Esophagus muscularis mucosa (tissue), 4 donors: ENCODE measurements around the gene HOXA4. TPM values are rescaled to one million over a fixed set of nuclear protein-coding genes. Genes with fewer than 3 reads are reported as not detected.

Experiments
- DNase-seq: peaks from one replicate; pipeline ENCODE4 v3.0.0-alpha.2; 2017; ENCODE audit errors: extremely low spot score
- H3K27ac ChIP-seq, 4 donors: fragments of 200-600 bp; sonication (generic); replicated peaks in 1 of 4; 1 replicate in 3 of 4; 2 replicates in 1 of 4; pipeline ENCODE4 v1.5.1; 2016 to 2019; ENCODE audit warnings: mild to moderate bottlenecking in 1 of 4
- H3K27me3 ChIP-seq, 4 donors: fragments of 200-600 bp; sonication (generic); one replicate each; pipeline versions ENCODE4 v1.5.1 to v1.6.0; 2016 to 2019
- H3K36me3 ChIP-seq, 4 donors: fragments of 200-600 bp; sonication (generic); one replicate each; pipeline ENCODE4 v1.5.1; 2016 to 2019
- H3K4me1 ChIP-seq, 4 donors: fragments of 200-600 bp; sonication (generic); one replicate each; pipeline ENCODE4 v1.5.1; 2016 to 2019
- H3K4me3 ChIP-seq, 4 donors: fragments of 200-600 bp; sonication (generic); 1 replicate in 2 of 4; 2 replicates in 2 of 4; pipeline ENCODE4 v1.5.1; 2016 to 2019; ENCODE audit warnings: mild to moderate bottlenecking in 4 of 4, moderate library complexity in 1 of 4
- H3K9me3 ChIP-seq, 4 donors: fragments of 200-600 bp; sonication (generic); 1 replicate in 3 of 4; 2 replicates in 1 of 4; pipeline ENCODE4 v1.5.1; 2016 to 2019
- CTCF ChIP-seq, 3 experiments: fragments of 200-600 bp in 2 of 3; fragments of 450-650 bp in 1 of 3; sonication (generic) in 2 of 3; IDR thresholded peaks; one replicate each; pipeline ENCODE4 v1.5.1; 2017 to 2019; ENCODE audit warnings: antibody characterized with exemption in 3 of 3, mild to moderate bottlenecking in 2 of 3, moderate library complexity in 1 of 3
- EP300 ChIP-seq: sonication (generic); formaldehyde crosslinking; IDR thresholded peaks from one replicate; pipeline ENCODE4 v1.6.1; 2017; ENCODE audit warnings: antibody characterized with exemption
- POLR2A ChIP-seq: fragments of 450-650 bp; IDR thresholded peaks from one replicate; pipeline ENCODE4 v1.6.1; 2017; ENCODE audit warnings: antibody characterized with exemption, moderate library complexity, mild to moderate bottlenecking, low read depth
- POLR2AphosphoS5 ChIP-seq, 2 donors: sonication (generic); formaldehyde crosslinking; IDR thresholded peaks; one replicate each; pipeline ENCODE4 v1.6.1; 2017; ENCODE audit warnings: antibody characterized with exemption in 2 of 2
- WGBS: methylation state at CpG from one replicate; pipeline ENCODE4 v1.1.5; 2018; 5-methylcytosine and 5-hydroxymethylcytosine counted together
- intact Hi-C: fragments of 100-400 bp; cut with DNase I; formaldehyde crosslinking; loops from one replicate; pipeline ENCODE4 v1.15.1; 2023
- total RNA-seq, 4 donors: library from RNA; depleted of rRNA; stranded (reverse); fragments of >200 nt; gene quantifications; one replicate each; pipeline versions ENCODE4 v1.1.0 to v1.2.1, GENCODE V29; 2016

HOXA4 gene
- total RNA-seq, 4 donors from 2014 or later = 12.5 to 26.8 (median 18.1) TPM

DNA sequence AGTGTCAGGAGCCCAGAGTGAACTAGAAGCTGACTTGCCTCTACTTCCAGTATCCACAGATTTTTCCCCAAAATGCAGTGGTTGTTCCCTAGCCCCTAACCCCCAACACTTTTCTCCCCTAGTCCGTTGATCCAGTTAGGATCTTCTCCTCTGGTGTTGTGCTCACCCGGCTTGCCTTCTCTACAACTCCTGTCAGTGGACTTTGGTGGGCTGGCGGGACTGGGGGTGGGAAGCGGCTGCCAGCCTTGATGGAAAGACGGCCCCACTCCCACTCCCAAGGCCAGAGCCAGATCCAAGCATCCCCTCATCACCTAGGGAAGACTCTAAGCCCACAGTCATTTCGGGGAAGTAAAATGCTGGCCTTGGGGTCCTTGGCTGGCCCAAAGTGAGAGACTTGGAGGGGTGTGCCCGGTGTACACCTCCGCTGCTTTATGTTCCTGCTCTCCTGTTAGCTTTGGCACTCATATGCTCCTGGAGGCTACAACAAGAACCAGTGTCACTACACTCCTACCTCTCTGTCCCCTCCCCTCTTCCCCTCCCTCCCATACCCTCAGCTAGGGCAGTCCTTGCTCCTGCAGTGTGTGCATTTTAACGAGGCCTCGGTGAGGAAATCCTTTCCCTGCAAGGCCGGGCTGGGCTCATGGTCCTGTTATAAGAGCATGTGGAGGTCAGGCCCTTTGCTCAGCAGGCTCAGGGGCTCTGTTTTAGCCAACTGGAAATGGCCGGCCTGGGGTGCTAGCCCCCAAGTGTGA is 44.5 kb upstream of the HOXA4 start:
- peaks cover 26 to 52% (median 42%) of the 10 kb centered on the region in 4 donors for H3K4me1 ChIP-seq
- WGBS = 74% methylated on average over 10 of the region's 12 CpGs
- no peak for TF ChIP-seq EP300
- no peak for TF ChIP-seq CTCF (IDR thresholded peaks at IDR 0.05)
- TF ChIP-seq POLR2A = no peak
- no peak for TF ChIP-seq POLR2AphosphoS5 (IDR thresholded peaks at IDR 0.05)
- H3K4me3 ChIP-seq = no peak overlapping the region
- no peak for DNase-seq
- H3K9me3 ChIP-seq = no peaks in the 10 kb centered on the region
- peaks cover 34 to 100% (median 97%) of the 10 kb centered on the region in 4 donors for H3K27me3 ChIP-seq
- no peak overlapping the region for H3K27ac ChIP-seq
- intact Hi-C loops = no loop called here
- no peaks in the 10 kb centered on the region for H3K36me3 ChIP-seq

- no peaks in the 10 kb centered on the region for H3K36me3 ChIP-seq
- peaks cover 40 to 100% (median 97%) of the 10 kb centered on the region in 4 donors for H3K27me3 ChIP-seq
- no peak for DNase-seq
- 6% methylated on average over 23 of the region's 82 CpGs for WGBS
- peaks cover 26 to 52% (median 42%) of the 10 kb centered on the region in 4 donors for H3K4me1 ChIP-seq
- TF ChIP-seq POLR2A = no peak
- TF ChIP-seq CTCF (IDR thresholded peaks at IDR 0.05) = no peak
- TF ChIP-seq EP300 = no peak
- TF ChIP-seq POLR2AphosphoS5 (IDR thresholded peaks at IDR 0.05) = no peak
- intact Hi-C loops = no loop called here
- H3K4me3 ChIP-seq = peak within 1 kb of the TSS; percentile 45 to 59 (median 49)
- no peaks in the 10 kb centered on the region for H3K9me3 ChIP-seq
- no peak within 1 kb of the TSS for H3K27ac ChIP-seq
Measured at GRCh38 chr7:27173956-27174873, 43.7 kb upstream of the HOXA4 start, which contains the start of gene HOXA10. HOXA10 (minus strand) TSS chr7:27174320; CDS start chr7:27174306, 14 bp downstream.

- TF ChIP-seq POLR2AphosphoS5 (IDR thresholded peaks at IDR 0.05) (no peak), EP300 (no peak), CTCF (IDR thresholded peaks at IDR 0.05) (no peak), POLR2A (no peak)
- WGBS = 0% methylated on average over 4 of the region's 59 CpGs
- H3K9me3 ChIP-seq = no peaks in the 10 kb centered on the region
- peaks cover 26 to 50% (median 41%) of the 10 kb centered on the region in 4 donors for H3K4me1 ChIP-seq
- no peak overlapping the region for H3K27ac ChIP-seq
- peaks cover 40 to 100% (median 97%) of the 10 kb centered on the region in 4 donors for H3K27me3 ChIP-seq
- peak overlapping the region; percentile 45 to 59 (median 49) for H3K4me3 ChIP-seq
- DNase-seq = no peak
- H3K36me3 ChIP-seq = no peaks in the 10 kb centered on the region
- intact Hi-C loops = no loop called here
Measured at GRCh38 chr7:27173511-27173955, 43.0 kb upstream of the HOXA4 start.

DNA sequence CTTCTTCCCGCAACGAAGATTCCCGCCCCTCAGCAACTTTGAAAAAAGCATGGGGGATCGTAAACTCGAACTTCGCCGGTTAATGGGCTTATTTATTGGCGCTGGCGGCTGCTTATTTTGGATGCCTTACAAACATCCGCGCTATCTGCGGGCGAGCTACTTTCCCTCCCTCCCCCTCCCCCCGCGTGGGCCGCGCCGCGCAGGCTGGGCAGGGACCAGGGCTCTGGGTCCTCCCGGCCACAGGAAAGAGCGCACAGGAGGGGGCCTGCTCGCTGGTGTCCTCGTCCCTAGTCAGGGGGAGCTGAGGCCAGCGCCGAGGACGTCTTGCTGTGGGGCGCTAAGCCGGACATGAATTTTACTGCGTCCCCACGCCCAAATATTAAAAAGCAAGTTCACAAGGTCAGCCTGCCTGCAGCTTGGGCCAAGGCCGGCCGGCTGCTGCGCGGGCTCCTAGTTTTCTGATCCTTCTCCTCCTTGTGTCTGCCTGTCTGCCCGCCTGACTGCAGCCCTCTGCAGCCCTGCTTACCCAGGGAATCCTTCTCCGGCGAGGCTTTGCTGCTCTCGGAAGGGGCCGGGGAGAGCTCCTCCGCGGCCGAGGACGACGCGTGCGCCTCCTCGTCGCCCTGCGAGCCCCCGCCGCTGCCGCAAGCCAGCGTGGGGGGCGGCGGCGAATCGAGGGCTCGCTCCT is 42.4 kb upstream of the HOXA4 start:
- H3K27me3 ChIP-seq = peaks cover 40 to 100% (median 97%) of the 10 kb centered on the region in 4 donors

More for the DNA sequence above, 42.4 kb upstream of the HOXA4 start:
- H3K4me1 ChIP-seq = peaks cover 26 to 50% (median 41%) of the 10 kb centered on the region in 4 donors
- 6% methylated on average over 33 of the region's 58 CpGs for WGBS
- H3K36me3 ChIP-seq = no peaks in the 10 kb centered on the region
- TF ChIP-seq CTCF (IDR thresholded peaks at IDR 0.05) (no peak), POLR2A (no peak), POLR2AphosphoS5 (IDR thresholded peaks at IDR 0.05) (no peak), EP300 (no peak)
- no peak overlapping the region for H3K27ac ChIP-seq
- H3K4me3 ChIP-seq = peak overlapping the region; percentile 45 to 59 (median 49)
- no peaks in the 10 kb centered on the region for H3K9me3 ChIP-seq
- intact Hi-C loops = no loop called here
- no peak for DNase-seq
